PC-9 (cell line): Measurements from ENCODE around the gene RASGRF1. TPM values are rescaled to one million over a fixed set of nuclear protein-coding genes. Genes with fewer than 3 reads are reported as not detected.

ENCODE experiments used
- BruUV-seq: library from RNA; stranded (reverse); fragments of 400-500 nt; replicated peaks from 2 replicates; lab custom pipeline; 2021; lab: Mats Ljungman, UMichigan
- CTCF ChIA-PET: fragments of 300-600 bp; sonication (Branson Sonifier 250); formaldehyde crosslinking; loops from one replicate; lab custom pipeline; 2022; ENCODE audit warnings: antibody characterized with exemption; lab: Charles Lee
- POLR2A ChIA-PET: fragments of 300-600 bp; sonication (Branson Sonifier 250); formaldehyde crosslinking; loops from one replicate; lab custom pipeline; 2022; ENCODE audit warnings: antibody characterized with exemption; ENCODE audit not compliant: unreplicated experiment; lab: Charles Lee
- DNase-seq, 2 experiments: peaks; one replicate each; pipeline versions ENCODE4 v3.0.0 to v3.0.0-alpha.2; 2015 to 2022; ENCODE audit warnings: mixed read lengths in 1 of 2
- H2AFZ ChIP-seq: fragments of 200-600 bp; sonication (generic); 2 replicates; pipeline ENCODE4 v1.8.1; 2017; ENCODE audit warnings: antibody characterized with exemption
- H3F3A ChIP-seq: fragments of 200-600 bp; sonication (generic); 2 replicates; pipeline ENCODE4 v1.8.1; 2017; ENCODE audit warnings: antibody characterized with exemption, mild to moderate bottlenecking, low read depth; ENCODE audit not compliant: insufficient read depth
- H3K27ac ChIP-seq: fragments of 200-600 bp; sonication (generic); 2 replicates; pipeline ENCODE4 v1.6.1; 2016; ENCODE audit warnings: mixed run types
- H3K27me3 ChIP-seq: fragments of 200-600 bp; sonication (generic); 2 replicates; pipeline ENCODE4 v1.6.1; 2016; ENCODE audit warnings: low read depth, mixed run types; ENCODE audit not compliant: insufficient read depth
- H3K36me3 ChIP-seq: fragments of 200-600 bp; sonication (generic); 2 replicates; pipeline ENCODE4 v1.6.1; 2016; ENCODE audit warnings: low read depth, mixed run types
- H3K4me1 ChIP-seq: fragments of 200-600 bp; sonication (generic); replicated peaks from 2 replicates; pipeline ENCODE4 v1.6.1; 2016; ENCODE audit warnings: mixed run types; ENCODE audit not compliant: insufficient read depth
- H3K4me2 ChIP-seq: fragments of 200-600 bp; sonication (generic); 2 replicates; pipeline ENCODE4 v1.6.1; 2017; ENCODE audit warnings: mixed run types
- H3K4me3 ChIP-seq: fragments of 200-600 bp; sonication (generic); 2 replicates; pipeline ENCODE4 v1.6.1; 2016; ENCODE audit warnings: mixed run types
- H3K79me2 ChIP-seq: fragments of 200-600 bp; sonication (generic); 2 replicates; pipeline ENCODE4 v1.6.1; 2017; ENCODE audit warnings: low read depth, mixed run types
- H3K9me2 ChIP-seq: fragments of 200-600 bp; sonication (generic); 2 replicates; pipeline ENCODE4 v1.8.1; 2017; ENCODE audit warnings: mild to moderate bottlenecking; ENCODE audit not compliant: insufficient read depth
- H3K9me3 ChIP-seq: fragments of 200-600 bp; sonication (generic); 2 replicates; pipeline ENCODE4 v1.8.1; 2016; ENCODE audit warnings: low read depth; ENCODE audit not compliant: insufficient read depth
- H4K20me1 ChIP-seq: fragments of 200-600 bp; sonication (generic); 2 replicates; pipeline ENCODE4 v1.8.1; 2017; ENCODE audit not compliant: insufficient read depth
- EZH2 ChIP-seq: fragments of 200-600 bp; sonication (generic); IDR thresholded peaks from 2 replicates; pipeline ENCODE4 v1.8.0; 2017; ENCODE audit warnings: antibody characterized with exemption, low read depth
- intact Hi-C: fragments of 100-400 bp; cut with micrococcal nuclease; formaldehyde crosslinking; loops from one replicate; pipeline ENCODE4 v1.10.0; 2022; ENCODE audit not compliant: unreplicated experiment
- total RNA-seq: library from RNA; stranded (reverse); gene quantifications from 2 replicates; pipeline ENCODE4 v1.2.3, GENCODE V29; 2021
- TF ChIP-seq, protein P1 (sequence below): fragments of 200-600 bp; sonication (generic); conservative IDR thresholded peaks from 2 replicates; pipeline ENCODE4 v1.6.1; 2017; ENCODE audit warnings: mixed run types, antibody characterized with exemption, mild to moderate bottlenecking, moderate library complexity

The RASGRF1 gene
- total RNA-seq, 1 experiment from 2014 or later, result 6.0 TPM

DNA sequence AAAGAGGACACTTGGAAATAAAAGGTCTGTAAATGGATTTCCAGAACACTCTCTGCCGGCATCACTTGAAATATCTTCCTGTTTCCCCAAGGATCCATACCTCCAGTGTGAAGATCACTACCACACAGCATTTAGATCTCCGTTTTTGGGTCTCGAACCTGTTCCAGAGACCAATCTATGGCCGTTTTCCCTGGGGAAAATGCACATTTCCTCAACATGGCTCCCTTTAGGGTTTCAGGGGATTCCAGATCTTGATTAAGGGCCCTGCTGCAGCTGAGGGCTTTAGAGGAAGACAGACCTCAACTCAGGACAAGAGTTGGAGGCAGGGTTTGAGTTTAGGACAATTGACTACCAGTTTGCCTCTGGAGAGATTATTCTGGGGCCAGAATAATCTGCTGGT, 147.8 kb downstream of the RASGRF1 start:
- no peaks in the 10 kb centered on the region for H3K27me3 ChIP-seq
- DNase-seq, result no peak
- peaks cover 3% of the 10 kb centered on the region; the same call in 1 of the 2 replicates for H3F3A ChIP-seq
- H3K4me3 ChIP-seq, result no peak overlapping the region
- H4K20me1 ChIP-seq, result no peaks in the 10 kb centered on the region
- peak overlapping the region; percentile 72; the same call in 1 of the 2 replicates for H3K4me2 ChIP-seq
- POLR2A ChIA-PET, result no interaction called here
- H3K36me3 ChIP-seq, result 0 out of 2 replicates have a peak, but pooled peaks cover 4% of the 10 kb centered on the region
- H3K9me2 ChIP-seq, result no peaks in the 10 kb centered on the region
- peaks cover 14% of the 10 kb centered on the region for H3K4me1 ChIP-seq
- no peak overlapping the region for H2AFZ ChIP-seq
- H3K79me2 ChIP-seq, result peaks cover 22% of the 10 kb centered on the region
- no peak overlapping the region for H3K27ac ChIP-seq
- intact Hi-C loops, result no loop called here
- no peak for TF ChIP-seq EZH2
- TF ChIP-seq, protein P1, sequence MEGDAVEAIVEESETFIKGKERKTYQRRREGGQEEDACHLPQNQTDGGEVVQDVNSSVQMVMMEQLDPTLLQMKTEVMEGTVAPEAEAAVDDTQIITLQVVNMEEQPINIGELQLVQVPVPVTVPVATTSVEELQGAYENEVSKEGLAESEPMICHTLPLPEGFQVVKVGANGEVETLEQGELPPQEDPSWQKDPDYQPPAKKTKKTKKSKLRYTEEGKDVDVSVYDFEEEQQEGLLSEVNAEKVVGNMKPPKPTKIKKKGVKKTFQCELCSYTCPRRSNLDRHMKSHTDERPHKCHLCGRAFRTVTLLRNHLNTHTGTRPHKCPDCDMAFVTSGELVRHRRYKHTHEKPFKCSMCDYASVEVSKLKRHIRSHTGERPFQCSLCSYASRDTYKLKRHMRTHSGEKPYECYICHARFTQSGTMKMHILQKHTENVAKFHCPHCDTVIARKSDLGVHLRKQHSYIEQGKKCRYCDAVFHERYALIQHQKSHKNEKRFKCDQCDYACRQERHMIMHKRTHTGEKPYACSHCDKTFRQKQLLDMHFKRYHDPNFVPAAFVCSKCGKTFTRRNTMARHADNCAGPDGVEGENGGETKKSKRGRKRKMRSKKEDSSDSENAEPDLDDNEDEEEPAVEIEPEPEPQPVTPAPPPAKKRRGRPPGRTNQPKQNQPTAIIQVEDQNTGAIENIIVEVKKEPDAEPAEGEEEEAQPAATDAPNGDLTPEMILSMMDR, result no peak
- no peaks in the 10 kb centered on the region for H3K9me3 ChIP-seq
- BruUV-seq, result no TSS peak
- CTCF ChIA-PET, result no interaction called here

DNA sequence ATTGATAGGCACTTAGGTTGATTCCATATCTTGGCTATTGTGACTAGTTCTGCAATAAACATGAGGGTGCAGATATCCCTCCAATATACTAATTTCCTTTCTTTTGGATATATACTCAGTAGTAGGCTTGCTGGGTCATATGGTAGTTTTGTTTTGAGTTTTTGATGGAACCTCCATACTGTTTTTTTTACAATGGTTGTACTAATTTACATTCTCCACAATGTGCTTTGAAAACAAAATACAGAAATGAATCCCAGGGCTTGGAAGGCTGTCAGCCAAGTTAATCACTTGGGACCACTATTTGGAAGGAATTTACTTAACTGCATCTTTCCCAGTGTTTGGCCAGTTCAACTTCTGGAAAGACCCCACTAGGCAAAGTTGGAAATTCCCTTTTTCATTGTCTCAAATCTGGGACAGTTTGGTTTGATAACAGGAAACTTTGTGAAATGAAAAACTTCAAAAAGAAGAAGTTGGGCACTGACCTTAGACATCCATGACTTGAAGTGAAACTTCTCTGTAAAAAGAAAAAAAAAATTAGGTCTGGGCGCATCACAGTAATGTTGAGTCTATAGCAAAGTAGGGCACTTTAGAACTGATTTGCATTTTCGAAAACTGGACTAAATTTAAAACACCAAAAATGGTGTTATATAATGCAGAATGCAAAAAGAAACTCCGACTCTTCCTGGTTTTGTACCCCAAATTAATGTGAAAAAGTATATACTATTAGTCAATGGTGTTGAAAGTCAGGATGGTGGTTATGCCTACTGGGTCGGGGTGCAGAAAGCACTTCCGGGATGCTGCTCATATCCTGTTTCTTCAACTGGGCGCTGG, 151.7 kb downstream of the RASGRF1 start:
- BruUV-seq, result no TSS peak
- DNase-seq, result no peak
- Histone ChIP-seq H3K4me3 (no peak overlapping the region), H3K4me1 (peaks cover 10% of the 10 kb centered on the region), H3K27me3 (no peaks in the 10 kb centered on the region), H2AFZ (no peak overlapping the region), H3K27ac (no peak overlapping the region), H3F3A (peaks cover 3% of the 10 kb centered on the region; the same call in 1 of the 2 replicates), H3K4me2 (no peak overlapping the region), H3K9me3 (no peaks in the 10 kb centered on the region), H3K9me2 (no peaks in the 10 kb centered on the region), H3K79me2 (peaks cover 18% of the 10 kb centered on the region), H3K36me3 (0 out of 2 replicates have a peak, but pooled peaks cover 4% of the 10 kb centered on the region), H4K20me1 (no peaks in the 10 kb centered on the region)
- POLR2A ChIA-PET, result no interaction called here
- CTCF ChIA-PET, result no interaction called here
- TF ChIP-seq, protein P1, result no peak
- no peak for TF ChIP-seq EZH2
- intact Hi-C loops, result no loop called here

DNA sequence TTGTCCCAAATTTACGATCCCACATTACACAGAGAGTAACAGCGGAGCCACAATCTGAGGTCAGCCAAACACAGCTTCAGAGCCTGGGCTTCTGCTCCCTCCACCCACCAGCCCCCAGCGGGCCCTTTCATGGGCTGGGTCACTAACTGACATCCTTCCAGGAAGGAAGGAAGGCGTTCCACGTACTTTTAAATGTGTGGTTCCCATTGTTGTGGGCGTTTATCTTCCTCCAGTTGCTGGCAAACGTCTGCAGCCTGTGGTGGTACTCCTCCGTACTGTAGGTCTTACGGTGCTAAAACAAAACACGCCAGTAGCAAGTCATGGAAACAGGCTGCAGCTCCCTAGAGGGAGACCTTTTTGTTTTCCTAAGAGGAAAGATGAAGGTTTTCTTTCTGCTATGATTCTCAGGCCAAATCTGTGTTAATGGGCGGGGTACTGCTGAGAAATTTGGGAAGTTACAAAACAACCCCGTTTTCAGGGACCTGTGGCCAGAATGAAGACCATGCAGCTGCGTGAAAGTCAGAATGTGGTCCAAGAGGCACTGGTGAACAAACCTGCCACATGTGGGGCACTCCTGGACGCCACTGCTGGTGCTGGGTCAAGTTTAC, 153.3 kb downstream of the RASGRF1 start:
- CTCF ChIA-PET, result no interaction called here
- BruUV-seq, result no TSS peak

More for the DNA sequence above, 153.3 kb downstream of the RASGRF1 start:
- intact Hi-C loops, result no loop called here
- no peak overlapping the region for H2AFZ ChIP-seq
- H3K27ac ChIP-seq, result no peak overlapping the region
- no peaks in the 10 kb centered on the region for H3K9me2 ChIP-seq
- POLR2A ChIA-PET, result no interaction called here
- no peak for DNase-seq
- H3K36me3 ChIP-seq, result 0 out of 2 replicates have a peak, but pooled peaks cover 4% of the 10 kb centered on the region
- H3K27me3 ChIP-seq, result no peaks in the 10 kb centered on the region
- H3K4me2 ChIP-seq, result no peak overlapping the region
- H3K4me1 ChIP-seq, result no peaks in the 10 kb centered on the region
- no peak overlapping the region for H3K4me3 ChIP-seq
- no peaks in the 10 kb centered on the region for H4K20me1 ChIP-seq
- no peak for TF ChIP-seq EZH2
- TF ChIP-seq, protein P1, result no peak
- H3K9me3 ChIP-seq, result no peaks in the 10 kb centered on the region
- H3F3A ChIP-seq, result 0 out of 2 replicates have a peak, but pooled peaks cover 6% of the 10 kb centered on the region
- H3K79me2 ChIP-seq, result 0 out of 2 replicates have a peak, but pooled peaks cover 3% of the 10 kb centered on the region
